Measurements from ENCODE around the gene FAM83F. TPM values are rescaled to one million over a fixed set of nuclear protein-coding genes. Genes with fewer than 3 reads are reported as not detected.

Gene FAM83F
- total RNA-seq, 1 donor from 2014 or later: 0.13 TPM

DNA sequence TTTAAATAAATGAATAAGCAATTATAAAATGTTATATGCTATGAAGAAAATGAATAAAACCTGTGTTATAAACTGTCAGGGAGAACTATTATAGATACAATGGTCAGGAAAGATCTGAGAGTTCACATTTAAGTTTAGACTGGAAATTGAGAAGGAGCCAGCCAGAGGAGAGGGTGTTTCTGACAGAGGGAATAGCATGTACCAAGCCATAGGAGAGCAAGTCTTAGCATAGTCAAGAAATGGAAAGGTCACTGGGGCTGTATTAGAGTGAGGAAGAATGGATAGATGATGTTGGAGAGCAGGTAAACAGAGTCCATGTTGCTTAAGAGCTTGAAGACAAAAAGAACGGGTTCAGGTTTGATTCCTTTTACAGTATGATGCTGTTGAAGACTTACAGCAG, 87.4 kb downstream of the FAM83F start:
- ATAC-seq (ENCODE audit: low read depth) (no peak), DNase-seq (no peak)
- Mint-ChIP-seq H3K27ac (no peak overlapping the region), H3K4me1 (peaks cover 33% of the 10 kb centered on the region), H3K27me3 (no peaks in the 10 kb centered on the region), H3K9me3 (no peaks in the 10 kb centered on the region), H3K4me3 (no peak overlapping the region), H3K36me3 (ENCODE audit: low read depth) (peaks cover 4% of the 10 kb centered on the region)
- ChIA-PET CTCF (no interaction called here), POLR2A (interaction anchor here (0.6 to 1.3 kb wide), 2 partner anchors 38 to 177 kb away, joined by 3 read pairs; no protein-coding TSS in a partner anchor)
- TF ChIP-seq, protein P1, sequence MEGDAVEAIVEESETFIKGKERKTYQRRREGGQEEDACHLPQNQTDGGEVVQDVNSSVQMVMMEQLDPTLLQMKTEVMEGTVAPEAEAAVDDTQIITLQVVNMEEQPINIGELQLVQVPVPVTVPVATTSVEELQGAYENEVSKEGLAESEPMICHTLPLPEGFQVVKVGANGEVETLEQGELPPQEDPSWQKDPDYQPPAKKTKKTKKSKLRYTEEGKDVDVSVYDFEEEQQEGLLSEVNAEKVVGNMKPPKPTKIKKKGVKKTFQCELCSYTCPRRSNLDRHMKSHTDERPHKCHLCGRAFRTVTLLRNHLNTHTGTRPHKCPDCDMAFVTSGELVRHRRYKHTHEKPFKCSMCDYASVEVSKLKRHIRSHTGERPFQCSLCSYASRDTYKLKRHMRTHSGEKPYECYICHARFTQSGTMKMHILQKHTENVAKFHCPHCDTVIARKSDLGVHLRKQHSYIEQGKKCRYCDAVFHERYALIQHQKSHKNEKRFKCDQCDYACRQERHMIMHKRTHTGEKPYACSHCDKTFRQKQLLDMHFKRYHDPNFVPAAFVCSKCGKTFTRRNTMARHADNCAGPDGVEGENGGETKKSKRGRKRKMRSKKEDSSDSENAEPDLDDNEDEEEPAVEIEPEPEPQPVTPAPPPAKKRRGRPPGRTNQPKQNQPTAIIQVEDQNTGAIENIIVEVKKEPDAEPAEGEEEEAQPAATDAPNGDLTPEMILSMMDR (IDR thresholded peaks at IDR 0.05): no peak
- intact Hi-C loops (cut with micrococcal nuclease): no loop called here

DNA sequence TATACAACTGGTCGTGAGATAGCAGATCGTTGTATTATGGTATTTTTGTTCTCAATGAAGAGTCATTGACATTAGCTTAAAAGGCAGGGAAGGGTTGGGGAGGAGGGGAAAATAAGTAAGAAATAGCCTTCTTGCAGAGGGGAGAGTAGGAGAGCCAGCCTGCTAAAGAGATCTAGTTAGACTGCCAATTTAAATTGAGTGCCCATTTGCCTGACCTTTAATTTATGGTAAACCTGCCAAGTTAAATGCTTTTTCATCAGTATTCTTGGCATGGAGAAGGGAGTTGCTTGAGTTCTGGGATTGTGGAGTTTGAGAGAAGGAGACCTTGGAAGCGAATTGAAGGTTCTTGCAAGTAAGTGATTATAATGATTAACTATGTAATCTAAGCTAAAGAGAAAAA, 89.0 kb downstream of the FAM83F start:
- Mint-ChIP-seq H3K4me1 (peaks cover 38% of the 10 kb centered on the region), H3K36me3 (ENCODE audit: low read depth) (peaks cover 4% of the 10 kb centered on the region), H3K27ac (no peak overlapping the region), H3K27me3 (no peaks in the 10 kb centered on the region), H3K4me3 (no peak overlapping the region), H3K9me3 (no peaks in the 10 kb centered on the region)
- ChIA-PET POLR2A (interaction anchor here (0.6 kb wide), 1 partner anchor 11 kb away, joined by 18 read pairs; no protein-coding TSS in a partner anchor), CTCF (interaction anchor here (0.6 kb wide), 1 partner anchor 112 kb away, joined by 3 read pairs; no protein-coding TSS in a partner anchor)
- intact Hi-C loops (cut with micrococcal nuclease): no loop called here
- no peak for ATAC-seq (ENCODE audit: low read depth)
- TF ChIP-seq, protein P1 (IDR thresholded peaks at IDR 0.05): no peak
- no peak for DNase-seq

DNA sequence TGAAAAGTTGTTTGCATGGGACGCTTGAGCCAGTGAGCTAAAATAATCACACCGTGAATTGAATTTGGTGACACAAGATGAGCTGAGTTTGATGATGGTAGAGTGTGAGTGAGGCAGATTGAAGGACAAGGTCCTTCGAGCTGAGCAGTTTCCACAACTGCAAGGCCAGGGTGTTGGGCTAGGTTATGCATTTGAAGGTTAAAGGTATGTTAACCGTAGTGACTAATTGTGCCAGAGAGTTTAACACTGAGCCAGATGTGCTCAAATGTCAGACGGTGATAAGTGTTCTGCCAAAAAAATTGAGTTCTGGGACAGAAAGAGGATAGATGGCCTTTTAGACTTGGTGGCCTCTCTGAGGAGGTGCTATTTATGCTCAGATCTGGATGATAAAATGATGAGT, 89.5 kb downstream of the FAM83F start:
- Mint-ChIP-seq H3K9me3 (no peaks in the 10 kb centered on the region), H3K36me3 (ENCODE audit: low read depth) (peaks cover 4% of the 10 kb centered on the region), H3K4me1 (peaks cover 38% of the 10 kb centered on the region), H3K4me3 (no peak overlapping the region), H3K27me3 (no peaks in the 10 kb centered on the region), H3K27ac (no peak overlapping the region)
- intact Hi-C loops (cut with micrococcal nuclease): no loop called here
- DNase-seq: no peak
- no peak for ATAC-seq (ENCODE audit: low read depth)
- TF ChIP-seq, protein P1 (IDR thresholded peaks at IDR 0.05): no peak
- ChIA-PET CTCF (no interaction called here), POLR2A (interaction anchor here (0.5 to 0.6 kb wide), 2 partner anchors 11 to 1779 kb away, joined by 5 to 18 read pairs; no protein-coding TSS in a partner anchor)

DNA sequence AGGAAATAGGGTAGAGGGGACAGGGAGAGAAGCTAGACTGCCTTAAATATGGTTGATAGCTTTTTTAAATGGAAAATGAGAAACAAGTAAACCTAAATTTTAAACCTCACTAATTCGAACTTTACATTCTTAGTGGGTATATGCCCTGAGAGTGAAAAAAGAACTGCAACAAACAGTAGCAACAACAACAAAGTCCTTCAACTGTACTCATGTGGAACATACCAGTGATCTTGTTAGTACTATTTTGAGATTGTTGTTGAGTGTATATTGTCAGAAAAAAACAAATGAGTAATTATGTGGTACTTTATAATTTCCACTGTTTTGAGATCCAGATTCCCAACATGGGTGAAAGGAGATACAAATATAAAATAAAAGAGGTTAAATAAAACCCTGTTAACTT, 94.1 kb downstream of the FAM83F start:
- ATAC-seq (ENCODE audit: low read depth) (peak; percentile 18), DNase-seq (no peak)
- H3K9me3 Mint-ChIP-seq: no peaks in the 10 kb centered on the region
- ChIA-PET POLR2A (interaction anchor here (0.6 to 4.0 kb wide), 7 partner anchors 10 to 1113 kb away, joined by 3 to 14 read pairs (median 4); no protein-coding TSS in a partner anchor), CTCF (no interaction called here)
- peaks cover 76% of the 10 kb centered on the region for H3K4me1 Mint-ChIP-seq
- no peaks in the 10 kb centered on the region for H3K27me3 Mint-ChIP-seq
- H3K27ac Mint-ChIP-seq: peak overlapping the region; percentile 68
- H3K4me3 Mint-ChIP-seq: no peak overlapping the region
- TF ChIP-seq, protein P1 (IDR thresholded peaks at IDR 0.05): no peak
- intact Hi-C loops (cut with micrococcal nuclease): no loop called here
- H3K36me3 Mint-ChIP-seq (ENCODE audit: low read depth): peaks cover 8% of the 10 kb centered on the region

Other genes with a start within 250 kb of the FAM83F start
- gene ENTHD1, start 101.2 kb upstream of the FAM83F start, total RNA-seq: 0.15 TPM in 1 of 2 replicates, not detected in the other
- gene GRAP2, start 93.9 kb upstream of the FAM83F start, total RNA-seq: 4.2 and 4.3 TPM in 2 replicates
- 0.58 TPM in 1 of 2 replicates, not detected in the other for gene TMA7B, start 34.6 kb upstream of the FAM83F start, total RNA-seq
- gene TNRC6B, start 183.0 kb downstream of the FAM83F start, total RNA-seq: 84.6 and 95.2 TPM in 2 replicates